Stimulated activated CD8-positive, alpha-beta memory T cell treated with anti-CD3 and anti-CD28 coated beads, Interleukin-7, amount 100 ng/mL, for 4 hours (primary cell): ENCODE data around the gene VPS37B.
"Not testable (repeated sequence)": the region's sequence is repeated elsewhere in the genome, so short reads cannot be mapped to it uniquely, and the experiment has no call there.

Experiments used
- DNase-seq, 2 donors: peaks; one replicate each; pipeline ENCODE4 v3.0.0-alpha.2; 2020; ENCODE audit warnings: low read depth in 2 of 2

The VPS37B gene

DNA sequence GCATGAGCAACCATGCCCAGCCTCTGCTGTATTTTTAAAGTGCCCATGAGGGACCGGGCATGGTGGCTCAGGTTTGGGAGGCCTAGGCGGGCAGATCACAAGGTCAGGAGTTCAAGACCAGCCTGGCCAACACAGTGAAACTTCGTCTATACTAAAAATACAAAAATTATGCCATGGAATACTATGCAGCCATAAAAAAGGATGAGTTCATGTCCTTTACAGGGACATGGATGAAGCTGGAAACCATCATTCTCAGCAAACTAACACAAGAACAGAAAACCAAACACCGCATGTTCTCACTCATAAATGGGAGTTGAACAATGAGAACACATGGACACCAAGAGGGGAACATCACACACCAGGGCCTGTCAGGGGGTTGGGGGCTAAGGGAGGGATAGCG is 9.3 kb upstream of the VPS37B start:
- DNase-seq = not testable (repeated sequence)

- no peak for DNase-seq
Observed at GRCh38 chr12:122903693-122904034, 7.7 kb upstream of the VPS37B start.

- no peak for DNase-seq
Observed at GRCh38 chr12:122902854-122903692, 7.1 kb upstream of the VPS37B start.

- no peak for DNase-seq
Observed at GRCh38 chr12:122899887-122900286, 4.0 kb upstream of the VPS37B start.

DNA sequence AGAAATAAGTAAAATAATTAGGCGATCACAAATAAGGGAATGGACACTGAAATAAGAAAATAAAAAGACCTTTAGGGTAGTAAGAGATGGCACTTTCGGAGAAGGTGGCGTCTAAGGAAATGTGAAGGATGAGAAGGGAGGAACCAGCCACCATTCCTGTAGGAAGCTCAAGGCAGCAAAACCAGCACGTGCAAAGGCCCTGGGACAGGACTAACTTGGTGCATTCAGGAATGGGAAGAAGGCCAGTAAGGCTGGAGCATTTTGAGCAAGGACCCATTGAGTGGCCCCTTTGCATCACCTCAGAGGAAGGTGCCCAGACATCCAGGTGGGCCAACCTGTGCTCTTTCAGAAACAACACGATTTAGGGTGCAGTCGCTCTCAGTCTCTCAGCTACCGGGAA is 738 bp upstream of the VPS37B start:
- no peak for DNase-seq

DNA sequence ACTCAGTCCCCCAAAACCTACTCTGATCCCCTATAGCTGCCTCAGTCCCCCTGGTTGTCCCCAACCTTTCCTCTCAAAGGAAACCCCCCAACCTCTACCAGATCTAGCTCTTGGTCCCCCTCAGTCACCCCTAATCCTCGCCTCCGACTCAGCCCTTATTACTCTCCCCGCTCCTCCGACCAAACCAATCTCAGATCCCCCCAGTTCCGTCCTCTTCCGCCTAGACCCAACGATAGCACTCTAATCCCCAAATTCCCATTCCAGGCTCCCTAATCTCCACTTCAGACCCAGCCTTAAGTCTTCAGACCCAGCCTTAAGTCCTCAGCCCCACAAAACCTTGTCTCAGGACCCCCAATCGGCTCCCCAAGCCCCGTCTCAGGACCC is 612 bp downstream of the VPS37B start:
- DNase-seq = no peak

DNA sequence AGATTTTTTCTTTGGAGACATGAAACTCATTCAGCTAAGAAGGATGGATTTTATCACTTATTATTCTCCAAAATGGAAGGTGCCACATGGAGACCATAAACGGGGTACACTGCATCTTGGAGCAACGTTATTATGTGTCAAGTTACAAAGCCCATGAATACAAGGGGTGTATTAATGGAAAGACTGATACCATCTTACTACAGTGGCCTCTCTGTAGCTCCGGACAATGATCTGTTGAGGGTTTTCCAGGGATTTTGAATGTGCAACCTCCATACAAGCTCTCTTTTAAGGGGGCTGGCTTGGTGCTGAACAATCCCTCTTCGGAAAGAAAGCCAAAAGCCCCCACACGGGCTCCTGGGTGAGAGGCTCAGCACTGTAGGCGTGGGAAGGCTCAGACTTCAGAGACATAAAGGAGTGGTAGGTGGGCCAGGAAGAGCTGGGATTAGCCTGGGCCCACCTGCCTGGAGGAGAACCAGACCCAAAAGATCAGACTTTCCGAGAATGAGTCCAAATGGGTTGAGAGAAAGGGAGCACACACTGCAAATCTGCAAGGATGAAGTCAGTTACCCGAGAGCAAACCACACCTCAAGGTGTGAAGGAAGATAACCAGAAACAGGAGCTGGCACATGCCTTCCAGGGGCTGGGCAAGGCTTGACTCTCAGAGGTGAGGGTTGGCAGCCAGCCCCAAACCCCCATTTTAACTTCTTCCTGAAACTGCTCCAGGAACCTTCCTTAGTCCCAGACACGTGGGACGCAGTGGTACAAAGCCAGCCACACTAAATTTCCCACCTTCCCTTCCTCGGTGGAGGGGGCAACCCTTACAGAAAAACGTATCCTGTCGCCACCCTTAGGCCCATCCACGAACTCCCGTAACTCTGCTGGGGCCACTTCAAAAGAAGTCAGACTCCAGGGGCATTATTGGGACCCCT is 1.5 kb downstream of the VPS37B start:
- DNase-seq = no peak

- no peak for DNase-seq
Observed at GRCh38 chr12:122893208-122894153, 2.4 kb downstream of the VPS37B start.

DNA sequence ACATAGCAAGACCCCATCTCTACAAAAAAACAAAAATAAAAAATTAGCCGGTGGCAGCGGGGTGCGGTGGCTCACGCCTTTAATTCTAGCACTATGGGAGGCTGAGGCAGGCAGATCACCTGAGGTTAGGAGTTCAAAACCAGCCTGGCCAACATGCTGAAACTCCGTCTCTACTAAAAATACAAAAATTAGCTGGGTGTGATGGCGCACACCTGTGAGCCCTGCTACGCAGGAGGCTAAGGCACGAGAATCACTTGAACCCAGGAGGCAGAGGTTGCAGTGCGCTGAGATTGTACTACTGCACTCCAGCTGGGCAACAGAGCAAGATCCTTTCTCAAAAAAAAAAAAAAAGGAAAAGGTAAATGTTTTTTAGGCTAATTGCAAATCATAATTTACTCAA is 3.2 kb downstream of the VPS37B start:
- DNase-seq = not testable (repeated sequence)

DNA sequence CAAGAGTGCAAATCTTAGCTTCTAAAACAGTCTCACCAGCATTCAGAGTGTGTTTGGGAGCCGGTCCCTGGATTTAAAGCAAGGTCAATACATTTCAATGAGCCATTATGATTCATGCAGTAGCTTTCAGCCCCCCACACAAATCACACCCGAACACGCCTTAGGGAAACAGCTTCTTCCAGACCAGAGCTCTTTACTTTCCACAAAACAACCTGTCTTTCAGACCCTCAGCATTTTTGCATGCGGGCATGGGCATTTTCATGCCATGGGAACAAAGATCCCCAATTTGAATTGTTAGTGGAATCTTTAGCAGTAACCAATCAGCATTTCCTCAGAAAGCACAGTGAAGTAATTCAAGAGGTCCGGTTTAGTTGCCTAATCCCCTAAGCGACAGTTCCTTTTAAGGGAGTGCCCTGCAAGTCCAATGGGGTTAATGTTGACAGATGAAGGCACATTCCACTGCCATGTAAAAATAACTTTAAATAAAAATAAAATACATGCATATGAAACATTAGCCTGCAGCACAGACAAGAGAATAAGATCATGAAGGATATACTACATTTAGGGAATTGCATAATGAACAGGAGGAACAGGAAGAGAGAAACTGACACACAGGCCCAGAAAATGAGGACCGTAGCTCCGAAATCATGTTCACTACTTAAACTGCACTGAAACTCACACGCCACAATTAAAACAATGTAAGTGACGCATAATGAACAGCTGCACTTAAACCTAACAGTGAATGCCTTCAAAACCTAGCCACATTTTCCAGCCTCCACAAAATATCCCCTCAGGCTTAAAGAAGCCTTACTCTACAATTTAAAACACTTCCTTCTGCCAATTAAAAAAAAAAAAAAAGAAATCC is 4.0 kb downstream of the VPS37B start:
- DNase-seq = no peak

DNA sequence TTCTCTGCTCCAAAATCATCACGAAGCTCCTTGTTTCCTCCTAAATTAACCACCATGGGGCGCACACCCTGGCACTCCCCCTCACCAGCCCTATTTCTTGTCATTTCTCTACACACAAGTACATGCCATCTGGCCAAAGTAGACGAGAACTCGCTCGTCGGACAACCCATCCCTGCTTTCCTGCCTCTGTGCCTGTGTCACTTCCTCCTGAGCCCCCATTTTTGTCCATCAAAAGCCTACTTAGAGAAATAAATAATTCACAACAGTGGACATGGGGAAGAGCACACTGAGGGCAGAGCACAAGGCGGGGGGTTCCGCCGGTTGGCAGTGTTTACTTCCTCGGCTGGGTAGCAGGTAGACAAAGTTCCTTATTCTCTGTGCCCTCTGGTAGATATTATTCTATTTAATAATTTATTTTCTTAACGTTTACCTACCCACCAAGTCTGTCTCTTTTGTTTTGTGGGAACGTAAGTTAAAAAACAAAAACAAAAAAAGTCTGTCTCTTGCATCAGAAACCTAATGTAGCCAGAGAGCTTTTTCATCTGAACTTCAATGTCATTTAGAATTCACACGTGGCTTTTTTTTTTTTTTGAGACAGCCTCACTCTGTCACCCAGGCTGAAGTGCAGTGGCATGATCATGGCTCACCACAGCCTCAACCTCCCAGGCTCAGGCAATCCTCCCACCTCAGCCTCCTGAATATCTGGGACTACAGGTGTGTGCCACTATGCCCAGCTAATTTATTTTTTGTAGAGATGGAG is 6.0 kb downstream of the VPS37B start:
- DNase-seq = no peak

- DNase-seq = no peak
Observed at GRCh38 chr12:122888232-122888752, 7.6 kb downstream of the VPS37B start.

DNA sequence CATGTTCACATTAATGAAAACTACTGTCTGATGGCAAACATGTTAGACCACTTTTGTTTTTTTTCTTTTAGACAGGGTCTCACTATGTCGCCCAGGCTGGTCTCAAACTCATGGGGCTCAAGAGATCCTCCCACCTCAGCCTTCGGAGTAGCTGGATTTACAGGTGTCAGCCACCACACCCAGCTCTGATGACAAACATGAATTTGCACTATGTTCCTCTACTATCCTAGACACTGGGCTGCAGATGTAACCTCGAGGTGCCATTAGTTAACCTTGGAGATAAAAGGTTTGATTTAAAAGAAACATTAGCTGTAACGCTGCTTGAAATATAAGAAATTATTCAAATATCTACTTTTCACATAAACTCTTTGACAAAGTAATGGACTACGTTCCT is 8.1 kb downstream of the VPS37B start:
- no peak for DNase-seq

DNA sequence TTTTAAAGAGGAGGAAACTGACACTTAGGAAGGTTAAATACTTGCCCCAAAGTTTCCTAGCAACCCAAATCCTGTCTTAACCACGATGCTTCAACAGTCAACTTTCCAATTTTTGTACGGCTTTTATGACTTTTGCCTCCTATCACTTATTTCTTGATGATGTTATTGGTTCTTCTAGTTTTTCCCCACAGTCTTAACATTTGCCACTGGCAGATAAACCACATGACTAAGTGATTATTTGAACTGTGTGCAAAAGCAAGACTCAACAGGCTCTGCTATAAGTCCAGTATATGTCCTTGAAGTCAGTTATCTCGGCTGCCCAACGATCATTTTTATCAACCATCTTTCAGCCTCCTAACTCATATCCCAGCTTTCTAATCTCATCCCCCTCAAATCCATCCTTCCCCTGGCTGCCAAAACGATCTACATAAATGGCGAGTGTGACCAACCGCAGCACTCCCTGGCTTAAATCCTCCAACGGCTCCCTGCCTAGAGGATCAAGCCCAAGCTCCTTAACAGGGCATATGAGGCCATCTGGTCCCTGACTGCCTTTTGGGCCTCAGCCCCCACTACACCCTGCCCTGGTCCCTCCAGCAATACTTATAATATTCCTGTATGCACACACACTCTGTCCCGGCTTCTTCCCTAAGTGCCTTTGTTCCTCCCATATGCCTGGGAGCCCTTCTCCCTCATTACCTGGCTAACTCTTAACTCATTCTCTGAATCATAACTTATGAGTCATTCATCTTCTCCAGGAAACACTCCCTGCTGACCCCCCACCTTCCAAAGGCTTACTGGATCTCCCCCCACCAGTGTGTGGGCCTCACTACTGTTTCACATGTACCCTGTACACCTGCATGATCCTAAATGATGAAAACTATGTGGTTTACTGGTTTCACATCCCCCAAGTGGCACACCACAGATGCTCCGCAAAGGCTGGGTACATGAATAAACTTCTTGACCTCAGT is 8.8 kb downstream of the VPS37B start:
- DNase-seq = peak; percentile 36 to 46

GRCh38 chr12:122886161-122886560 is 9.8 kb downstream of the VPS37B start:
- no peak for DNase-seq

DNA sequence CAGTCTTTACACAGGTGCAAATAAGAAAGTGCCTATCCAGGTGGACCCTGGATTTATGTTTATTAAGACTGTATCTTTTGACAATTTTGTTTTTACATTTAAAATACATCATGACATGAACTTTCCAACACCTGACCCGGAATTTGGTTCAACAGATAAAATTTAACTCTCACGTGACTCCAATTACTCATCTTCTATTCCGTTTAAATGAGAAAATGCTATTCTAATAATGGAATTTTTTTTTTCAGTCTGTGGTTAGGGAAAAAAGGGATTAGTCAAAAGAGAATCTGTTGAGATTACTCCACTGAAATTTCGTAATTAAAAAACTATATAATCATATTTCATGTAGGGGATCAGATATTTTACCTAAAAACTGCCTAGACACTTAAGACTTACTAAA is 11.1 kb downstream of the VPS37B start:
- DNase-seq = no peak

DNA sequence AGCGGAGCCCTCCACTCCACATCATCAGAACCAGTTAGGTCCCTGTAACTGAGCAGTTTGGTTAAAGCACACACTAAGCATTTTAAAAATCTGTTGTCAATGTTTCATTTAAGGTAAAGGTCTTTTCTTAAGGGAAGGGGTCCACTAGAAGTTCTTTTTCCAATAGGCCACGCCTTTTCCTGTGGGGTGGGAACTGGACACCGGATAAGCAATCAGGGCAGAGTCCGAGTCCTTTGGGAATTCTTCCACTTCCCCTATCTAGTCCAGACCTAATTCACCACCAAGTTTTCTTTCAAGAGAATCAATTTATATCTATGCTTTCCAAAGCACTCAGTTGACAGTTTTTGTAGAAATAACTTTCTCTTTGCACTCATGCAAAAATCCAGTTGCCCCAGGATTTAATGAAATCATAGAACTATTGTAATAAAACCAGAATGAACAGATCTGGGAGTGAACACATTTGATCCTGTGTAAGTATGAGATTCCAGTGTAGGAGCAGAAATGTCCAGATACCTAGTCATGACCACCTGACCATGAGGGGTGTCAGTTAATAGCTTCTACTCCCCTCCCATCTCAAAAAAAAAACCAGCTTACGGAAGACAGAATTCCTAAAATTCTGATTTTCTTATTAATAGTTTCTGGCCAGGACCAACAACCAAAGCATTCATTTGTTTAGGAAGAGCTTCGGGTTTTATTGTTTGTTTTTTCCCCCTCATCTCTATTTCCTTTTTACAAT is 11.7 kb downstream of the VPS37B start:
- no peak for DNase-seq
